Neural cell (in vitro differentiated cells): ENCODE results near the gene FAF1. TPM values are rescaled to one million over a fixed set of nuclear protein-coding genes. Genes with fewer than 3 reads are reported as not detected.

Source experiments
- H2AFZ ChIP-seq: fragments of 200-600, 300-800 bp; sonication (generic), shearing (Covaris generic); 2 replicates; pipeline ENCODE4 v1.6.0; 2014; ENCODE audit warnings: low read depth, mild to moderate bottlenecking, antibody characterized with exemption, low read length, moderate library complexity
- H3F3A ChIP-seq: fragments of 200-600 bp; shearing (Covaris generic); 2 replicates; pipeline ENCODE4 v1.6.1; 2016; ENCODE audit warnings: mild to moderate bottlenecking, moderate library complexity, mixed read lengths, antibody characterized with exemption, low read length; ENCODE audit not compliant: insufficient read depth, poor library complexity, severe bottlenecking
- H3K27ac ChIP-seq: fragments of 200-600, 300-800 bp; sonication (generic), shearing (Covaris generic); 2 replicates; pipeline ENCODE4 v1.5.1; 2014; ENCODE audit warnings: mild to moderate bottlenecking, low read length, moderate library complexity
- H3K27me3 ChIP-seq: fragments of 300-800, 200-600 bp; sonication (generic), shearing (Covaris generic); 2 replicates; pipeline ENCODE4 v1.6.0; 2014; ENCODE audit warnings: mild to moderate bottlenecking, low read depth, low read length, moderate library complexity; ENCODE audit not compliant: insufficient read depth
- H3K36me3 ChIP-seq: fragments of 300-800, 200-600 bp; sonication (generic), shearing (Covaris generic); 2 replicates; pipeline ENCODE4 v1.5.1; 2014; ENCODE audit warnings: mild to moderate bottlenecking, antibody characterized with exemption, low read length, moderate library complexity; ENCODE audit not compliant: insufficient read depth
- H3K4me2 ChIP-seq: fragments of 300-800, 200-600 bp; sonication (generic), shearing (Covaris generic); 2 replicates; pipeline ENCODE4 v1.6.0; 2014; ENCODE audit warnings: mild to moderate bottlenecking, low read length
- H3K4me3 ChIP-seq: fragments of 300-800, 200-600 bp; sonication (generic), shearing (Covaris generic); 2 replicates; pipeline ENCODE4 v1.5.1; 2014; ENCODE audit warnings: mild to moderate bottlenecking, low read length, moderate library complexity
- H3K79me2 ChIP-seq: fragments of 200-600 bp; shearing (Covaris generic); replicated peaks from 2 replicates; pipeline ENCODE4 v1.6.0; 2014; ENCODE audit warnings: mild to moderate bottlenecking, low read length, moderate library complexity; ENCODE audit not compliant: insufficient read depth
- H3K9ac ChIP-seq: fragments of 300-800, 200-600 bp; sonication (generic), shearing (Covaris generic); 2 replicates; pipeline ENCODE4 v1.6.1; 2016; ENCODE audit warnings: mild to moderate bottlenecking, low read length, mixed read lengths
- H3K9me2 ChIP-seq: fragments of 200-600 bp; shearing (Covaris generic); 2 replicates; pipeline ENCODE4 v1.6.1; 2016; ENCODE audit warnings: mild to moderate bottlenecking, low read length, mixed read lengths; ENCODE audit not compliant: insufficient read depth
- H3K9me3 ChIP-seq: fragments of 200-600, 300-800 bp; sonication (generic), shearing (Covaris generic); 2 replicates; pipeline ENCODE4 v1.6.1; 2016; ENCODE audit warnings: mild to moderate bottlenecking, mixed run types, low read length, moderate library complexity, mixed read lengths
- H4K20me1 ChIP-seq: fragments of 200-600 bp; shearing (Covaris generic); 2 replicates; pipeline ENCODE4 v1.6.1; 2016; ENCODE audit warnings: mild to moderate bottlenecking, mixed run types; ENCODE audit not compliant: insufficient read depth
- CTCF ChIP-seq: fragments of 450-650 bp; IDR thresholded peaks from 2 replicates; pipeline ENCODE4 v1.5.1; 2014; ENCODE audit warnings: antibody characterized with exemption, mild to moderate bottlenecking, moderate library complexity; ENCODE audit not compliant: poor library complexity, severe bottlenecking
- EP300 ChIP-seq: fragments of 450-650 bp; conservative IDR thresholded peaks from 2 replicates; pipeline ENCODE4 v1.6.1; 2014; ENCODE audit warnings: antibody characterized with exemption, mild to moderate bottlenecking, moderate library complexity; ENCODE audit not compliant: poor library complexity, severe bottlenecking
- EZH2 ChIP-seq: fragments of 200-600, 300-800 bp; shearing (Covaris generic), sonication (generic); IDR thresholded peaks from 2 replicates; pipeline ENCODE4 v1.6.1; 2014; ENCODE audit warnings: antibody characterized with exemption, low read length, borderline replicate concordance, mild to moderate bottlenecking; ENCODE audit not compliant: insufficient read depth, poor library complexity, severe bottlenecking
- MXI1 ChIP-seq: fragments of 450-650 bp; conservative IDR thresholded peaks from 2 replicates; pipeline ENCODE4 v1.6.1; 2014; ENCODE audit warnings: antibody characterized with exemption, mild to moderate bottlenecking; ENCODE audit not compliant: poor library complexity, severe bottlenecking
- POLR2AphosphoS5 ChIP-seq: IDR thresholded peaks from 2 replicates; pipeline ENCODE4 v1.6.1; 2012
- RAD21 ChIP-seq: fragments of 450-650 bp; conservative IDR thresholded peaks from 2 replicates; pipeline ENCODE4 v1.6.1; 2014; ENCODE audit warnings: antibody characterized with exemption, mild to moderate bottlenecking, moderate library complexity
- REST ChIP-seq: IDR thresholded peaks from 2 replicates; pipeline ENCODE4 v1.6.1; 2012; ENCODE audit warnings: borderline replicate concordance
- SMC3 ChIP-seq: fragments of 450-650 bp; conservative IDR thresholded peaks from 2 replicates; pipeline ENCODE4 v1.6.1; 2014; ENCODE audit warnings: antibody characterized with exemption, mild to moderate bottlenecking, moderate library complexity; ENCODE audit not compliant: poor library complexity
- TAF1 ChIP-seq: IDR thresholded peaks from 2 replicates; pipeline ENCODE4 v1.6.1; 2012; ENCODE audit warnings: low read depth
- polyA plus RNA-seq: library from polyadenylated mRNA; depleted of rRNA; stranded (reverse); fragments of >200 nt; gene quantifications from 2 replicates; pipeline ENCODE4 v1.2.3, GENCODE V29; 2014

Gene FAF1
- polyA plus RNA-seq, 1 donor from 2014 or later, result 52.1 TPM

GRCh38 chr1:50930193-50930592 lies 29.9 kb downstream of the FAF1 start (continued):
- no peak for TF ChIP-seq SMC3

- Histone ChIP-seq H3K9me2 (no peaks in the 10 kb centered on the region), H3F3A (no peaks in the 10 kb centered on the region), H3K79me2 (peaks cover 8% of the 10 kb centered on the region), H3K4me3 (no peak overlapping the region), H3K27me3 (no peaks in the 10 kb centered on the region), H2AFZ (no peak overlapping the region), H3K36me3 (no peaks in the 10 kb centered on the region), H3K4me2 (no peak overlapping the region), H3K9me3 (no peaks in the 10 kb centered on the region), H3K27ac (no peak overlapping the region), H3K9ac (no peak overlapping the region), H4K20me1 (no peaks in the 10 kb centered on the region)
- no peak for TF ChIP-seq EP300
- no peak for TF ChIP-seq EZH2
- peak; percentile 78 for TF ChIP-seq SMC3
- TF ChIP-seq CTCF, result peak; percentile 67
- TF ChIP-seq TAF1, result no peak
- no peak for TF ChIP-seq MXI1
- TF ChIP-seq POLR2AphosphoS5, result no peak
- TF ChIP-seq RAD21, result peak; percentile 65
- no peak for TF ChIP-seq REST
Measured at GRCh38 chr1:50929376-50929958, 30.6 kb downstream of the FAF1 start.

GRCh38 chr1:50923564-50923963 lies 36.5 kb downstream of the FAF1 start:
- H3K9ac ChIP-seq, result no peak overlapping the region
- H3K36me3 ChIP-seq, result no peaks in the 10 kb centered on the region
- no peaks in the 10 kb centered on the region for H4K20me1 ChIP-seq
- peaks cover 11% of the 10 kb centered on the region for H3K79me2 ChIP-seq
- no peaks in the 10 kb centered on the region for H3K9me2 ChIP-seq
- H3K4me3 ChIP-seq, result no peak overlapping the region
- H3F3A ChIP-seq, result no peaks in the 10 kb centered on the region
- TF ChIP-seq REST (no peak), POLR2AphosphoS5 (no peak), CTCF (no peak), MXI1 (no peak), TAF1 (no peak), EZH2 (no peak), EP300 (no peak), SMC3 (no peak), RAD21 (no peak)
- H3K27me3 ChIP-seq, result no peaks in the 10 kb centered on the region
- no peak overlapping the region for H3K27ac ChIP-seq
- no peak overlapping the region for H3K4me2 ChIP-seq
- H2AFZ ChIP-seq, result no peak overlapping the region
- H3K9me3 ChIP-seq, result peaks cover 4% of the 10 kb centered on the region
